C4-2B (cell line): ENCODE data around the gene CCDC120.

Experiments
- H3K27ac ChIP-seq: fragments of 450-650 bp; 2 replicates; pipeline ENCODE4 v1.5.1; 2017
- ZFX ChIP-seq: fragments of 450-650 bp; IDR thresholded peaks from 2 replicates; pipeline ENCODE4 v1.6.1; 2017
- TF ChIP-seq, protein P1 (sequence below): fragments of 450-650 bp; conservative IDR thresholded peaks from 2 replicates; pipeline ENCODE4 v1.5.1; 2017; ENCODE audit warnings: mild to moderate bottlenecking

The CCDC120 gene

DNA sequence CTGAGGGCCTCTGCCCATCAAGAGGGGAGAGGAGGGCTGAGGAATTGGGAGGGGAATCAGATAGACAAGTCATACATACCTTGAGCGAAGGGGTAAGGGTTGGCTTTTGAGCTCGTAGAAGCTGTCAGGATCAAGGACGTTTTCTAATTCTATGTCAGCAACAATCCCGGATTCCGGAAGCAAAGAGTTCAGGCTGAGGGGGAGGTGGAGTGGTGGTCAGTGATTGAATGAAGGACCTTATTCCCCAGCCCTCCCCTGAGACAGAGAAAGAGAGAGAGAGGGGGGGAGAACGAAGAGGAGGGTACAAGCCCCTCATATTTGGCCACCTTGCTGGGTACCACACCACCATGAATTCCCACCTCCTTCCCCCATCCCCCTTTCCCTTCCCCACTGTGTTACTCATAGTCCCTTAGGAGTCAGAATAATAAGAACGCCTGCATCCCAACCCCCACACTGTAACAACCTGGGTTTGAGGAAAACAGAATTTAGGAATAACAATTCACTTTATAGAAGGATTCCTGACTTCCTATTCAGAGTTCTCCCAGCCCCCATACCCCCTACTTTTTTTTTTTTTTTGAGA is 18.3 kb upstream of the CCDC120 start:
- peak overlapping the region; percentile 19 for H3K27ac ChIP-seq
- no peak for TF ChIP-seq ZFX
- TF ChIP-seq, protein P1, sequence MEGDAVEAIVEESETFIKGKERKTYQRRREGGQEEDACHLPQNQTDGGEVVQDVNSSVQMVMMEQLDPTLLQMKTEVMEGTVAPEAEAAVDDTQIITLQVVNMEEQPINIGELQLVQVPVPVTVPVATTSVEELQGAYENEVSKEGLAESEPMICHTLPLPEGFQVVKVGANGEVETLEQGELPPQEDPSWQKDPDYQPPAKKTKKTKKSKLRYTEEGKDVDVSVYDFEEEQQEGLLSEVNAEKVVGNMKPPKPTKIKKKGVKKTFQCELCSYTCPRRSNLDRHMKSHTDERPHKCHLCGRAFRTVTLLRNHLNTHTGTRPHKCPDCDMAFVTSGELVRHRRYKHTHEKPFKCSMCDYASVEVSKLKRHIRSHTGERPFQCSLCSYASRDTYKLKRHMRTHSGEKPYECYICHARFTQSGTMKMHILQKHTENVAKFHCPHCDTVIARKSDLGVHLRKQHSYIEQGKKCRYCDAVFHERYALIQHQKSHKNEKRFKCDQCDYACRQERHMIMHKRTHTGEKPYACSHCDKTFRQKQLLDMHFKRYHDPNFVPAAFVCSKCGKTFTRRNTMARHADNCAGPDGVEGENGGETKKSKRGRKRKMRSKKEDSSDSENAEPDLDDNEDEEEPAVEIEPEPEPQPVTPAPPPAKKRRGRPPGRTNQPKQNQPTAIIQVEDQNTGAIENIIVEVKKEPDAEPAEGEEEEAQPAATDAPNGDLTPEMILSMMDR = no peak

DNA sequence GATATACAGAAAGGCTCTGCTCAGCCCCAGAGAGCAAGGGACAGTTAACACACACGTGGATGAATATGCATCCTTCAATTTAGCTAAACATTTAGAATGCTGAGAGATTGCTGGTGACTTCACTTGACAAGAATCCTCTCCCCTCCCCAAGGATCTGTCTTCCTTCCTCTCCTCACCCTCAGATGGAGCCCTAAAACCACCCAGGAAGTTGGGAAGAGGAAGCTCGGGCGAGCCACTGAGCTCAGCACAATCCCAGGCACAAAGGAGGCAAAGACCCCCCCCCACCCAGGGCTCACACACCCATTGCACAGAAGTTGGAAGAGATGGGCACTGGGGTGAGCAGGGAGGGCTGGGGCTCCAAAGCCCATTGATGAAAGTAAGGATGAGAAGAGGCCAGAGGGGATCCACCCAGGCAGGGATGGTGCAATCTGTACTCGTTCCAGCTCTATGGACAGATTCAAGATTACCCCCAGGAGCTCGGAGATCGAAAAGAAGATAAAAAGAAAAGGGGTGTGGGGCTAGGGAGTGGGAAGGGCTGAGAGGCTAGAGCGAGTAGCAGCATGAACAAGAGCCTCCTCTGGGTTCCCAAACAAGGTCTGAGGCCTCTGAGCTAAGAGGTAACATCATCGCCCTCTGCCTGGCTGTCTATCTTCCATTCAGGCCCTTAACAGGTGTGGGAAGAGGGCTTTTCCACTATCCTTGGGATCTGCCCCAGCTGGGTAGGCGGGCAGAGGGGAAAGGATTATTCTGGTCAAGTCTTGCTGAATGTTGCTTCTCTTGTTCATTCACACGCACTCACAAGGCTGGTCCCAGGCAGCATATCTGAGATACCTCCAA is 16.8 kb upstream of the CCDC120 start:
- no peak for TF ChIP-seq ZFX
- TF ChIP-seq, protein P1 = no peak
- peak overlapping the region; percentile 97 for H3K27ac ChIP-seq

DNA sequence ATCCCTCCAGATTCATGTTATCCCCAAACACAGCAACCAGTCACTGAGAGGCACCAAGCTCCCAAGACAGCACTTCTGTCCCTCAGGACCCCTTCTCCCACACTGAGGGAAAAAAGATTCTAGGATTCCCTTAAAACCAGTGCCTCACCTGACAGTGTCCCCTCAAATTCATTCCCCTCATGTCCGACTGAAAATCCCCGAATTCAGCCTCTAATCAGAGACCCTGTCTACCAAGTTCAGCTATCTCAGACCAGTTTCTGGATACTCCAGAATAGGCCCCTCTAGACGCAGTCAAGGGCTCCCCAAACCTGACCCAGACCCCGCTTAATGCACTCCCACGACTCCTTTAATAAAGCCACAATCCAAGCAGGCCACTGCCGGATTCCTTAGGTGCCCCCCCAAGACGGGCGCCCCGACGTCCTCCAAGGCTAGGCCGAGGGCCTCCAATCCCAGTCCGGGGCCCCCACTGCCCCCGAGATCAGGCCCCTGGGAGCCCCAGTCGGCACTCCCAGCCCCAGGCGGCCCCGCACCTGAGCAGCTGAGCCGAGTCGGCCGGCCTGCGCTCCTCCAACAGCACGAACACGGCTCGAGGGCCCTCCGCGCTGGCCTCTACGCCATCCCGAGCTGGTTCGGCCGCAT is 16.1 kb upstream of the CCDC120 start:
- peak overlapping the region; percentile 97 for H3K27ac ChIP-seq
- peak; percentile 72 for TF ChIP-seq ZFX
- TF ChIP-seq, protein P1 = no peak

DNA sequence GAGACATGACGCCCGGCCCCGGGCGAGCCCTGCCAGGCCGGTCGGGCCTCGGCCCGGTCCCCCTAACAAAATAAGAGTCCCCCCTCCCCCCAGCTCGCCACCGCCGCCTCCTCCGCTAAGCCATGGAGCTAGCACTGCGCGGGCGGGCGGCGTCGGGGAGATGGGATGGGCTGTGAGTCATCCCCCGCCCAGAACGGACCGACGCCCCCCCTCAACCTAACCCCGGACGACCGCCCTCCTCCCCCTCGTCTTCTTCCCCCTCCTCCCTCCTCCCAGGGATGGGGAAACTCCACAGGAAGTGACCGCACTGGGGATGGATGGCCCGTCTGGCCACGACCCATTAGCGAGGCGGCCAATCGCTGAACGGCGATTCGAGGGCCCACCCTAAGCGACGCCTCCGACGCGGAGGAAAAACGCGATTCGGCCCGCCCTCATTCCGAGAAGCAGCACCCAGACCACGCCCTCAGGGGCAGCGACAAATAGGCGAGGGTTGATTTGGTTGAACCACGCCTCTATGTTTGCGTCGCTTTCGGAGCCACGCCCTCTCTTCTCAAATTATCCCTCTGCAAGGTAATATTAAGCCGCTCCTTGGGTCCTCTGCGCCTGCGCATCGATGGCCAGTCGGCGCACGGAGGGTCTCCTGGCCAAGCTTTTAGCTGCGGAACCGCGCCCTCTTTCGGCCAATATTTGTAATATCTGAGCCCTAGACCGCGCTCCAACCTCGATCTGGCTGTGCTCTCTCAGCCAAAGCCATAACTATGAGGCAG is 15.4 kb upstream of the CCDC120 start, which contains the start of gene TFE3:
TFE3 (minus strand) TSS at position 138 of the 767 bp plus-strand sequence; CDS start at position 7, 131 bp downstream.
- TF ChIP-seq, protein P1 = peak; percentile 79
- no peak; the same call in 1 of the 2 replicates for TF ChIP-seq ZFX

DNA sequence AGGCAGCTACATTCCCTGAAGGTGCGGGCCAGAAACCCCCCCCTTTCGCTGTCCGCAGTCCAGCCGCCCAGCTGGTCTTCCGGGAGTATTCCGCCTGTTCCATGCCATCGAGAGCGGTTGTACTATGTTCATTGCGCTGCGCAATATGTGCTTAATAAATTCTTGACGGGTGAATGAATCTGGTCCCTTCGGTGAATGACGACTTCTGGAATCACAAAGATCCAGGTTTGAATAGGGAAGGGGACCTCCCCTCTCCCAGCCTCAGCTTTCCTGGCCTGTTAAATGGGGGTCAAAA is 14.9 kb upstream of the CCDC120 start:
- TF ChIP-seq ZFX = no peak
- TF ChIP-seq, protein P1 = peak; percentile 51
- peak overlapping the region; percentile 61 for H3K27ac ChIP-seq

More for the DNA sequence above, 15.4 kb upstream of the CCDC120 start, which contains the start of gene TFE3:
- peak within 1 kb of the TSS; percentile 97 for H3K27ac ChIP-seq

DNA sequence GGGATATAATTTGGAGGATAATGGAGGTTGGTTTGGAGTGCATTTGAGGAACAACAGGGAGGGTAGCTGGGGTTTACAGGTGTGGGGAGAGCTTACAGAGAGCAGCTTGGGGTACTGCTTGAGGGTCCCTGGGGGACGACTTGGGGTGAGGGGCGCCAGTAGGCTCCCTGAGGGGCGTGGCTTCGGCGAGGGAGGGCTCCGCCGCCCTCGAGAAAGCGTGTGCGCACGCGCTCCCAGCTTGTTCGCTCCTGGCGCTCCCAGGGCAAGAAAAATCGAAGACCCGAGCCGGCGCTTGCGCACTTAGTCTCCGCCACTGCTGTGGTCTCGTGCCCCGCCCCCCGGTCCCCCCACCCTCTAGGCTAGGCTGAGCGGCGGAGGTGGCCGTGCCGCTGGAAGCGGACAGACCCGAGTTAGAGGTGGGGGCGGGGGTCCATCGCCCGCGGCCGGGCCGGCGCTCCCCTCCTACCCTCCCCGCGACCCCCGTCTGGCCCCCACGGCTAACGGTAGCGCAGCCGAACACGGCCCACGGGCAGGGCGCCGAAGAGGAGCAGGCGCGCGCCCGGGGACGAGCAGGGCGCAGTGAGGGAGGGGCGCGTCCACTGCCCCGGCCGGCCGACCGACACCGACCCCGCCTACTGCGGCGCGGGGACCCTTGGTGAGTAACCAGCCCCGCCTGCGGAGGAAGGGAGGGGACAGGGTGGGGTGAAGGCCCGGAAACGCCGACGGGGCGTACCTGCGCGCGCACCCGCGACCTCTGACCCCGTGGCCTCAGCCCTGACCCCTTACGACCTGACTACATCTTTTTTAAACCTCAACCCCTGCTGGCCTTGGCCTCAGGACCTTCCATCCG is 5.4 kb upstream of the CCDC120 start:
- TF ChIP-seq, protein P1 = no peak
- no peak for TF ChIP-seq ZFX
- peak overlapping the region; percentile 76 for H3K27ac ChIP-seq
